NCI-H187 treated with DMSO at 0.1 percent for 48 hours (cell line): ENCODE results near the gene SPTB.
A peak's percentile ranks its signal among the peaks of the same experiment; 100 is the strongest.
"Not testable (repeated sequence)": the region's sequence is repeated elsewhere in the genome, so short reads cannot be mapped to it uniquely, and the experiment has no call there.

Experiments
- DNase-seq: peaks from one replicate; lab custom pipeline; 2025; lab: John Stamatoyannopoulos, UW

The SPTB gene

GRCh38 chr14:64821651-64822050 is 58.1 kb downstream of the SPTB start:
- DNase-seq = no peak

GRCh38 chr14:64818151-64818550 is 61.6 kb downstream of the SPTB start:
- no peak for DNase-seq

GRCh38 chr14:64817631-64818030 is 62.1 kb downstream of the SPTB start:
- DNase-seq = no peak

- DNase-seq = no peak
These were observed 63.4 kb downstream of the SPTB start for GRCh38 chr14:64816221-64816783.

- DNase-seq = no peak
These were observed 64.5 kb downstream of the SPTB start for GRCh38 chr14:64815257-64815656.

GRCh38 chr14:64812412-64812811 is 67.3 kb downstream of the SPTB start:
- peak; percentile 78 for DNase-seq

- DNase-seq = no peak
These were observed 68.0 kb downstream of the SPTB start for GRCh38 chr14:64811676-64812075.

- no peak for DNase-seq
These were observed 71.3 kb downstream of the SPTB start for GRCh38 chr14:64808449-64808848.

GRCh38 chr14:64807551-64807950 is 72.2 kb downstream of the SPTB start:
- no peak for DNase-seq

- no peak for DNase-seq
These were observed 72.7 kb downstream of the SPTB start for GRCh38 chr14:64806862-64807495.

GRCh38 chr14:64806202-64806861 is 73.4 kb downstream of the SPTB start:
- DNase-seq = no peak

- not testable (repeated sequence) for DNase-seq
These were observed 74.1 kb downstream of the SPTB start for GRCh38 chr14:64805646-64806045.

- no peak for DNase-seq
These were observed 74.9 kb downstream of the SPTB start for GRCh38 chr14:64804754-64805260.

GRCh38 chr14:64801800-64802199 is 77.9 kb downstream of the SPTB start:
- no peak for DNase-seq

GRCh38 chr14:64801046-64801445 is 78.7 kb downstream of the SPTB start:
- no peak for DNase-seq

- DNase-seq = no peak
These were observed 79.7 kb downstream of the SPTB start for GRCh38 chr14:64800000-64800399.

GRCh38 chr14:64799555-64799954 is 80.2 kb downstream of the SPTB start:
- no peak for DNase-seq

GRCh38 chr14:64796369-64796768 is 83.3 kb downstream of the SPTB start:
- no peak for DNase-seq

GRCh38 chr14:64795921-64796320 is 83.8 kb downstream of the SPTB start:
- no peak for DNase-seq

GRCh38 chr14:64795211-64795610 is 84.5 kb downstream of the SPTB start:
- DNase-seq = no peak

- DNase-seq = no peak
These were observed 86.7 kb downstream of the SPTB start for GRCh38 chr14:64792871-64793560.

GRCh38 chr14:64792231-64792630 is 87.5 kb downstream of the SPTB start:
- DNase-seq = no peak

GRCh38 chr14:64790478-64790877 is 89.2 kb downstream of the SPTB start:
- no peak for DNase-seq
